Activated T-helper 1 cell treated with anti-CD3 and anti-CD28 coated beads, Interleukin-12 subunit alpha, Interleukin-12 subunit beta, Interleukin-2, Interleukin-4 antibody, amounts not matched to agents 30 ng/mL and 10 ng/mL and 1 ng/mL, durations not matched to agents 14 hours and 24 hours and 36 hours (primary cell): Measurements from ENCODE around the gene CTU2. TPM values are rescaled to one million over a fixed set of nuclear protein-coding genes. Genes with fewer than 3 reads are reported as not detected.
A peak's percentile ranks its signal among the peaks of the same experiment; 100 is the strongest.
"Not testable (repeated sequence)": the region's sequence is repeated elsewhere in the genome, so short reads cannot be mapped to it uniquely, and the experiment has no call there.

ENCODE experiments used
- DNase-seq: peaks from one replicate; pipeline ENCODE4 v3.0.0; 2021; ENCODE audit warnings: low spot score
- H3K27ac Mint-ChIP-seq: one replicate; pipeline ENCODE4 v1.8.0; 2021; ENCODE audit warnings: mild to moderate bottlenecking, mixed read lengths
- H3K27me3 Mint-ChIP-seq: one replicate; pipeline ENCODE4 v1.8.0; 2022; ENCODE audit warnings: mild to moderate bottlenecking, moderate library complexity, mixed read lengths; ENCODE audit not compliant: insufficient read depth
- H3K36me3 Mint-ChIP-seq: one replicate; pipeline ENCODE4 v1.8.0; 2021; ENCODE audit warnings: low read depth, mixed read lengths
- H3K4me1 Mint-ChIP-seq: one replicate; pipeline ENCODE4 v1.8.0; 2021; ENCODE audit warnings: low read depth, mixed read lengths
- H3K4me3 Mint-ChIP-seq: one replicate; pipeline ENCODE4 v1.8.0; 2021; ENCODE audit warnings: mild to moderate bottlenecking, moderate library complexity, mixed read lengths
- H3K9me3 Mint-ChIP-seq: one replicate; pipeline ENCODE4 v1.8.0; 2021; ENCODE audit warnings: mixed read lengths
- intact Hi-C: fragments of 100-400 bp; cut with micrococcal nuclease; formaldehyde crosslinking; loops from one replicate; pipeline ENCODE4 v1.15.1; 2024
- total RNA-seq: library from RNA; stranded (reverse); gene quantifications from 2 replicates; pipeline ENCODE4 v1.2.3, GENCODE V29; 2022

Gene CTU2
- total RNA-seq, result 66.3 and 74.7 TPM in 2 replicates

- Mint-ChIP-seq H3K9me3 (no peaks in the 10 kb centered on the region), H3K4me3 (peak within 1 kb of the TSS; percentile 89), H3K27me3 (no peaks in the 10 kb centered on the region), H3K4me1 (peaks cover 47% of the 10 kb centered on the region), H3K36me3 (peaks cover 9% of the 10 kb centered on the region), H3K27ac (peak within 1 kb of the TSS; percentile 86)
- intact Hi-C loops, result loop anchor here (1.0 to 10.0 kb wide), 7 partner anchors 43 to 752 kb away; partner anchors contain the start of genes BANP, CYBA, MVD and TRAPPC2L
- peak; percentile 92 for DNase-seq
These were observed at the start of gene CTU2, which contains the start of gene RNF166 for GRCh38 chr16:88706229-88706964. Gene CTU2 (plus strand): TSS chr16:88706503. CDS start chr16:88706531, 28 bp downstream. Gene RNF166 (minus strand): TSS chr16:88706408. CDS start chr16:88706325, 83 bp downstream.

DNA sequence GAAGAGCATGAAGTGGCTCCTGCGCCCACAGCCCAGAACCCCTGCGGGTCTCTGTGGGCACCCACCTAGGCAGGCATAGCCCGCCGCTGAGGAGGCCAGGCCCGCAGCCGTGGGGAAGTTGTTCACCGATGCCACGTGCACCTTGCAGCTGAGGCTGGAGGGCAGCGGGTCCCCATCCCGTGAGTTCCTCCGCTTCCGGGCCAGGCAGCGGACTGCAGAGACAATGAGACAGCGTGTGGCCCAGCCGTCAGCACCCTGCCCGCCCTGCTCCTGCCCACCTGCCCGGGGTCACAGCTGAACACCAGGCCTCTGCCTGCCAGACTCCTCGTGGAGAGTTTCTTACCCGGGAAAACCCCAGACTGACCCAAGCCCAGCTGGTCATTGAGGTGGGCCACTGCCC is 48.9 kb upstream of the CTU2 start:
- Mint-ChIP-seq H3K9me3 (no peaks in the 10 kb centered on the region), H3K4me1 (peaks cover 14% of the 10 kb centered on the region), H3K4me3 (no peak overlapping the region), H3K36me3 (peaks cover 11% of the 10 kb centered on the region), H3K27ac (no peak overlapping the region), H3K27me3 (no peaks in the 10 kb centered on the region)
- intact Hi-C loops, result no loop called here
- no peak for DNase-seq

DNA sequence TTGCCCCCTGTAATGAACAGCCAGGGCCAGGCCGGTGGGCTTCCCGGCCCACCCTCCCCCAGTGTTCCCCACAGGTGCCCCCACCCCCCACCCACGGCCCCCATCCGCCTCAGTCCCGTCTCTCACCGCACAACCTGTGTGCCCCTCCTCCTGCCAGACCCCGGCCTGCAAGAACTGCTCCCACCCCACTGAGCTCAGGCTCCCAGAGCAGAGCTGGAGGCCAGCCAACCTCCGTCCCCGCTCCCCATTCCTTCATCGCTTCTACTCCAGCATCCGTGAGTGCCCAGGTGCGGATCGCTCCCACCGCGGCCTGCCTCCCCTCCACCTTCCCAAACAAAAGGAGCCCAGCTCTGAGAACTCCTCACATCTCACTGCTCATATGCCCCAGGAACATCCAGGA is 47.6 kb upstream of the CTU2 start:
- no peaks in the 10 kb centered on the region for H3K27me3 Mint-ChIP-seq
- H3K4me1 Mint-ChIP-seq, result peaks cover 14% of the 10 kb centered on the region
- H3K4me3 Mint-ChIP-seq, result no peak overlapping the region
- H3K27ac Mint-ChIP-seq, result no peak overlapping the region
- H3K36me3 Mint-ChIP-seq, result peaks cover 8% of the 10 kb centered on the region
- no peaks in the 10 kb centered on the region for H3K9me3 Mint-ChIP-seq
- no peak for DNase-seq
- intact Hi-C loops, result no loop called here

DNA sequence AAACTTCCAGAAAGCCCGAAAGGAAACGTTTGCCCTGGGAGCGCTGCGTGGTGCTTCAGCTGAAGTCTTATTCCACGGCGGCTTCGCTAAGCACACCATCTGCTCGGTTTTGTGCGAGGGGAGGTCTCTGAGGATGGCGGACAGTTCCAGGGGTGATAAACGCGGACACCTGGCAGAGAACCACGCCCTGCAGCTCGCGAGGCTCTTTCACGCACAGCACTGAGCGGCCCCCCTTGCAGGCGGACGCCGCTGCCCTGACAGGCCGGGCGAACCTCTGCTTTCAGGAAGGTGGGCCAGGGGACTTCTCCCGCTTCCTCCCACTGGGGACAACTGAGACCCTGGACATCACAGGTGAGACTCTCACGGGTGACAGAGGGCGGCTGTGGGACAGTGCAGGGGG is 47.1 kb upstream of the CTU2 start:
- intact Hi-C loops, result no loop called here
- no peaks in the 10 kb centered on the region for H3K9me3 Mint-ChIP-seq

GRCh38 chr16:88661468-88661867 is 44.8 kb upstream of the CTU2 start:
- DNase-seq, result no peak
- peak overlapping the region; percentile 84 for H3K4me3 Mint-ChIP-seq
- H3K4me1 Mint-ChIP-seq, result peaks cover 20% of the 10 kb centered on the region
- H3K9me3 Mint-ChIP-seq, result no peaks in the 10 kb centered on the region
- peaks cover 3% of the 10 kb centered on the region for H3K36me3 Mint-ChIP-seq
- intact Hi-C loops, result loop anchor here (5.0 to 10.0 kb wide), 2 partner anchors 196 to 1277 kb away; partner anchors contain the start of genes FBXO31, GALNS and TRAPPC2L
- no peaks in the 10 kb centered on the region for H3K27me3 Mint-ChIP-seq
- peak overlapping the region; percentile 6 for H3K27ac Mint-ChIP-seq

More for the DNA sequence above, 47.1 kb upstream of the CTU2 start:
- no peaks in the 10 kb centered on the region for H3K27me3 Mint-ChIP-seq
- peaks cover 14% of the 10 kb centered on the region for H3K4me1 Mint-ChIP-seq
- H3K27ac Mint-ChIP-seq, result no peak overlapping the region
- no peak overlapping the region for H3K4me3 Mint-ChIP-seq
- H3K36me3 Mint-ChIP-seq, result peaks cover 8% of the 10 kb centered on the region
- DNase-seq, result no peak

DNA sequence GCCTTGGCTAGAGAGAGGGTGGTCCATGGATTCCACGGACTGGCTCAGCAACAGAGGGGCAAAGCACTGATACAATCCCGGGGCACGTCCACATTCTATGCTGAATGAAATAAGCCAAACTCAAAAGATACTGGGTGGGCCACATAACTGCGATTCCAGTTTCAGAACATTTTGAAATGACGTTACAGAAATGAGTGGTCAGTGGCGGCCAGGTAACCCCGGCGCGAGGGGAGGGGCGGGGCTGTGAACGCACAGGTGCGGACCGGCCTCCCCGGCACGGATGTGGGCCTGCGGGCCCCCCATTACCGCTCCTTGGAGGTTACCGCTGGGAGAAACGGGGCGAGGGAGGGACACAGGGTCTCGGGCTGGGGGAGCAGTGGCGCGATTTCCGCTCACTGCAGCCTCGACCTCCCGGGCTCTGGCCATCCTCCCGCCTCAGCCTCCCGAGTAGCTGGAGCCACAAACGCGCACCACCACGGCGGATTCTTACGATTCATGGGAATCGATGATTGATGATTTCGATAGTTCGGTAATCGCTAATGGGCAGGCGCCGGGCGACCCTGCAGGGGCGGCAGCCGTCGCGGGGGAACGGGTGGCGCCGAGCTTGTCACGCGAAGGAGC is 44.0 kb upstream of the CTU2 start:
- no peak for DNase-seq
- H3K4me1 Mint-ChIP-seq, result peaks cover 20% of the 10 kb centered on the region
- H3K4me3 Mint-ChIP-seq, result peak overlapping the region; percentile 84
- H3K27ac Mint-ChIP-seq, result peak overlapping the region; percentile 84
- H3K36me3 Mint-ChIP-seq, result peaks cover 5% of the 10 kb centered on the region
- H3K27me3 Mint-ChIP-seq, result no peaks in the 10 kb centered on the region
- intact Hi-C loops, result loop anchor here (5.0 to 10.0 kb wide), 2 partner anchors 195 to 1278 kb away; partner anchors contain the start of genes FBXO31, GALNS and TRAPPC2L
- H3K9me3 Mint-ChIP-seq, result no peaks in the 10 kb centered on the region

GRCh38 chr16:88662843-88663606 is 43.3 kb upstream of the CTU2 start, which contains the start of gene MVD:
Gene MVD (minus strand): TSS chr16:88663091. CDS start chr16:88663080, 11 bp downstream.
- intact Hi-C loops, result loop anchor here (1.0 to 10.0 kb wide), 8 partner anchors 12 to 1278 kb away; partner anchors contain the start of genes CTU2, CYBA, FBXO31 and GALNS
- Mint-ChIP-seq H3K9me3 (no peaks in the 10 kb centered on the region), H3K27ac (peak within 1 kb of the TSS; percentile 84), H3K36me3 (peaks cover 5% of the 10 kb centered on the region), H3K27me3 (no peaks in the 10 kb centered on the region), H3K4me1 (peaks cover 20% of the 10 kb centered on the region), H3K4me3 (peak within 1 kb of the TSS; percentile 88)
- DNase-seq, result peak; percentile 96

DNA sequence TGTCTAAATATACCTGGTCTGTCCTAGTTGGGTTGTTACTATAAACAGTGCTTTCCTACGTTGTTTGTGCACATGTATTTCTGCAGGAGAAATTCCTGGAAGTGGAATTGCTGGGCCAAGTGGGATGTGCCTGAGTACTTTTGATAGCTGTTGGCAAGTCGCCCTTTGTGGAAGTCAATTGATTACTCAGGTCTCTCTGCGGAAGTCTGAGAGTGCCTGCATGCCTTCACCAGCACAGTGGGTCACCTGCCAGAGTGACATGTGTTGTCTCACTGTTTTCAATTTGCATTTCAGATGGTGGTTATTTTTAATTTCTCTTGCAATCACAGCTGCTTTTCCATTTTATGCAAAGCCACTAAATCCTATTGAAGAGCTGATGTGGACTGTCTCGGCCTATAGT is 41.2 kb upstream of the CTU2 start:
- no peak for DNase-seq
- Mint-ChIP-seq H3K27ac (no peak overlapping the region), H3K36me3 (peaks cover 8% of the 10 kb centered on the region), H3K9me3 (no peaks in the 10 kb centered on the region), H3K27me3 (no peaks in the 10 kb centered on the region), H3K4me1 (peaks cover 20% of the 10 kb centered on the region), H3K4me3 (peak overlapping the region; percentile 63)
- intact Hi-C loops, result loop anchor here (10.0 kb wide), 1 partner anchor 1280 kb away; the partner anchor contains the start of gene FBXO31

GRCh38 chr16:88665570-88665969 is 40.7 kb upstream of the CTU2 start:
- intact Hi-C loops, result loop anchor here (10.0 kb wide), 1 partner anchor 1281 kb away; the partner anchor contains the start of gene FBXO31

GRCh38 chr16:88667461-88667860 is 38.8 kb upstream of the CTU2 start:
- intact Hi-C loops, result loop anchor here (10.0 kb wide), 1 partner anchor 1283 kb away; the partner anchor contains the start of gene FBXO31
- Mint-ChIP-seq H3K4me1 (peaks cover 6% of the 10 kb centered on the region), H3K36me3 (peaks cover 8% of the 10 kb centered on the region), H3K27me3 (no peaks in the 10 kb centered on the region), H3K27ac (no peak overlapping the region), H3K9me3 (no peaks in the 10 kb centered on the region), H3K4me3 (no peak overlapping the region)
- no peak for DNase-seq

More at GRCh38 chr16:88665570-88665969, 40.7 kb upstream of the CTU2 start:
- Mint-ChIP-seq H3K4me3 (no peak overlapping the region), H3K36me3 (peaks cover 8% of the 10 kb centered on the region), H3K27me3 (no peaks in the 10 kb centered on the region), H3K27ac (no peak overlapping the region), H3K4me1 (peaks cover 20% of the 10 kb centered on the region), H3K9me3 (no peaks in the 10 kb centered on the region)
- no peak for DNase-seq

DNA sequence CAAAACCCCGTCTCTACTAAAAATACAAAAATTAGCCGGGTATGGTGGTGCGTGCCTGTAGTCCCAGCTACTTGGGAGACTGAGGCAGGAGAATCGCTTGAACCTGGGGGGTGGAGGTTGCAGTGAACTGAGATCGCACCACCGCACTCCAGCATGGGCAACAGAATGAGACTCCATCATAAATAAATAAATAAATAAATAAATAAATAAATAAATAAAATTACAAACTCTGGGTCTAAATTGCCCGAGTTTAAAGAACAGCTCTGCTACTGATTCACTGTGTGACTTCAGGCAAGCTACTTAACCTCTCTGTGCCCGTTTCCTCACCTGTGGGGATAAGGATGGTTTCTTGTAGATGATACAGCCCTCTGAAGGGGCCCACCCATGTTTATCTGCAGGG is 36.8 kb upstream of the CTU2 start:
- H3K36me3 Mint-ChIP-seq, result peaks cover 11% of the 10 kb centered on the region
- not testable (repeated sequence) for H3K9me3 Mint-ChIP-seq, DNase-seq, H3K4me3 Mint-ChIP-seq, H3K4me1 Mint-ChIP-seq, H3K27me3 Mint-ChIP-seq, H3K27ac Mint-ChIP-seq
- intact Hi-C loops, result loop anchor here (10.0 kb wide), 1 partner anchor 1285 kb away; the partner anchor contains the start of gene FBXO31

GRCh38 chr16:88669980-88670379 is 36.3 kb upstream of the CTU2 start:
- Mint-ChIP-seq H3K4me3 (no peak overlapping the region), H3K4me1 (peaks cover 3% of the 10 kb centered on the region), H3K36me3 (peaks cover 11% of the 10 kb centered on the region), H3K27me3 (no peaks in the 10 kb centered on the region), H3K27ac (no peak overlapping the region), H3K9me3 (no peaks in the 10 kb centered on the region)
- intact Hi-C loops, result loop anchor here (10.0 kb wide), 1 partner anchor 1285 kb away; the partner anchor contains the start of gene FBXO31
- no peak for DNase-seq
